MM.1S (cell line): ENCODE measurements around the gene SPATS1.

Experiments used
- DNase-seq: peaks from one replicate; pipeline ENCODE4 v3.0.0-alpha.2; 2015
- H2AFZ ChIP-seq: fragments of 300-600 bp; sonication (generic); 2 replicates; pipeline ENCODE4 v1.6.0; 2016; ENCODE audit warnings: antibody characterized with exemption, low read length
- H3F3A ChIP-seq: fragments of 300-600 bp; sonication (generic); 2 replicates; pipeline ENCODE4 v1.6.1; 2016; ENCODE audit warnings: mild to moderate bottlenecking, antibody characterized with exemption, low read length, moderate library complexity, mixed read lengths; ENCODE audit not compliant: insufficient read depth
- H3K27ac ChIP-seq: fragments of 300-600 bp; sonication (generic); 2 replicates; pipeline ENCODE4 v1.5.1; 2016; ENCODE audit warnings: mild to moderate bottlenecking, low read length
- H3K27me3 ChIP-seq: fragments of 300-600 bp; sonication (generic); replicated peaks from 2 replicates; pipeline ENCODE4 v1.6.0; 2016; ENCODE audit warnings: low read length; ENCODE audit not compliant: insufficient read depth
- H3K36me3 ChIP-seq: fragments of 300-600 bp; sonication (generic); replicated peaks from 2 replicates; pipeline ENCODE4 v1.6.1; 2016; ENCODE audit warnings: mild to moderate bottlenecking, low read length, mixed read lengths; ENCODE audit not compliant: insufficient read depth
- H3K4me1 ChIP-seq: fragments of 300-600 bp; sonication (generic); 2 replicates; pipeline ENCODE4 v1.6.1; 2016; ENCODE audit warnings: low read length, mixed read lengths
- H3K4me2 ChIP-seq: fragments of 300-600 bp; sonication (generic); 2 replicates; pipeline ENCODE4 v1.6.0; 2016; ENCODE audit warnings: low read depth, low read length
- H3K4me3 ChIP-seq: fragments of 300-600 bp; sonication (generic); 2 replicates; pipeline ENCODE4 v1.5.1; 2016; ENCODE audit warnings: low read length, mixed read lengths
- H3K79me2 ChIP-seq: fragments of 300-600 bp; sonication (generic); 2 replicates; pipeline ENCODE4 v1.6.1; 2016; ENCODE audit warnings: mixed run types, low read length, mixed read lengths
- H3K9ac ChIP-seq: fragments of 300-600 bp; sonication (generic); 2 replicates; pipeline ENCODE4 v1.6.1; 2016; ENCODE audit warnings: low read length, mixed read lengths
- H3K9me2 ChIP-seq: fragments of 300-600 bp; sonication (generic); replicated peaks from 2 replicates; pipeline ENCODE4 v1.6.1; 2016; ENCODE audit warnings: mild to moderate bottlenecking, low read length, mixed read lengths; ENCODE audit not compliant: insufficient read depth
- H3K9me3 ChIP-seq: fragments of 300-600 bp; sonication (generic); replicated peaks from 2 replicates; pipeline ENCODE4 v1.6.1; 2016; ENCODE audit warnings: mild to moderate bottlenecking, low read length, mixed read lengths; ENCODE audit not compliant: insufficient read depth
- H4K20me1 ChIP-seq: fragments of 300-600 bp; sonication (generic); 2 replicates; pipeline ENCODE4 v1.6.1; 2016; ENCODE audit warnings: mild to moderate bottlenecking, low read length, moderate library complexity, mixed read lengths; ENCODE audit not compliant: insufficient read depth
- EZH2 ChIP-seq: fragments of 300-600 bp; sonication (generic); optimal IDR thresholded peaks from 2 replicates; pipeline ENCODE3; 2017; ENCODE audit warnings: low read depth, mild to moderate bottlenecking, antibody characterized with exemption, low read length, mixed read lengths
- EZH2phosphoT487 ChIP-seq: fragments of 300-600 bp; sonication (generic); IDR thresholded peaks from 2 replicates; pipeline ENCODE4 v1.6.1; 2018; ENCODE audit warnings: antibody characterized with exemption, low read length
- TF ChIP-seq, protein P1 (sequence below): fragments of 300-600 bp; sonication (generic); IDR thresholded peaks from 2 replicates; pipeline ENCODE4 v1.5.1; 2016; ENCODE audit warnings: antibody characterized with exemption, low read length, mixed read lengths

Gene SPATS1

DNA sequence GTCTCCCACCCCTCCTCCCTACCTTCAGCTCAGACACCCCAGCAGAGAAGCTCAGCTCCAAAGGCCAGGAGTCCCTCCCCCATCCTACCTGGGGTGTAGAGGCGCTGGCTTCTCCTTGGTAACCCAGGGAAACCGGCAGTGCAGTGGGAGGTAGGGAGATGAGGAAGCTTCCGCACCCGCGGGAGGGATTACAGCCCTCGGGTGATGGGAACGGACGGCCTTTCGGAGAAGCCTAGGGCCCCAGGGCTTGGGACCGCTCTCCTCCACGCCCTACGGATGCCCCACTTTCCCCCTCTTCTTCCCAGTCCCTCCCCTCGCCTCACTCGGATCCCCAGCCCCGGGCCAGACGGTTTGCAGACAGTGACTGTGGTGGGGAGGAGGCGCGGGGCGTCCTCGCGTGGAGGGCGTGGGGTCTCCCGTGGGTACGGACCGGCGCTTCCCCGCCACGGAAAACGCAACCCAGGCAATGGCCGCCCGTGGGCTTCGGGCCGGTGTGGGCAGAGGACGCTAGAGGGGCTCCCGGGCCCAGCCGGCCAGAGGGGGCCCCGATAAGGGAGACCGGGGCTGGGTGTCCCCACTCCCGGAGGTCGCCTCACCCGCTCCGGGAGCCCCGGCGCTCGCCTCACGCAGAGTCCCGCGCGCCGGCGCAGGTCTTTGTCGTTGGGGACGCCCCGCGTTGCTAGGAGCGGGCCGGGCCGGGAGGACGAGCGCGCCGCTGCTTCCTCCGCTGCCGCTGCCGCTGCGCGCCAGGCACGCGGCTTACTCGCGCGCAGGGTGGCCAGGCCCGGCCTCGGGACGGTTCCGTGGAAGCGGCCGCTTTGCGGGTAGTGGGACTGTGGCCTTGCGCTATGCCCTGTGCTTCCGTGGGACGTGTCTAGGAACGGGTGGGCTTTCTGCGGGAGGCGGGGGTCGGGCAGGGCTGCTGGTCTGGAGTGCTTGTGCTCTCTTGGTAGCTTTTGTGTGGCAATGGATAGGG is 45.1 kb upstream of the SPATS1 start:
- no peak for DNase-seq
- H3K27ac ChIP-seq: no peak overlapping the region
- TF ChIP-seq EZH2phosphoT487 (no peak), EZH2 (no peak)
- TF ChIP-seq, protein P1, sequence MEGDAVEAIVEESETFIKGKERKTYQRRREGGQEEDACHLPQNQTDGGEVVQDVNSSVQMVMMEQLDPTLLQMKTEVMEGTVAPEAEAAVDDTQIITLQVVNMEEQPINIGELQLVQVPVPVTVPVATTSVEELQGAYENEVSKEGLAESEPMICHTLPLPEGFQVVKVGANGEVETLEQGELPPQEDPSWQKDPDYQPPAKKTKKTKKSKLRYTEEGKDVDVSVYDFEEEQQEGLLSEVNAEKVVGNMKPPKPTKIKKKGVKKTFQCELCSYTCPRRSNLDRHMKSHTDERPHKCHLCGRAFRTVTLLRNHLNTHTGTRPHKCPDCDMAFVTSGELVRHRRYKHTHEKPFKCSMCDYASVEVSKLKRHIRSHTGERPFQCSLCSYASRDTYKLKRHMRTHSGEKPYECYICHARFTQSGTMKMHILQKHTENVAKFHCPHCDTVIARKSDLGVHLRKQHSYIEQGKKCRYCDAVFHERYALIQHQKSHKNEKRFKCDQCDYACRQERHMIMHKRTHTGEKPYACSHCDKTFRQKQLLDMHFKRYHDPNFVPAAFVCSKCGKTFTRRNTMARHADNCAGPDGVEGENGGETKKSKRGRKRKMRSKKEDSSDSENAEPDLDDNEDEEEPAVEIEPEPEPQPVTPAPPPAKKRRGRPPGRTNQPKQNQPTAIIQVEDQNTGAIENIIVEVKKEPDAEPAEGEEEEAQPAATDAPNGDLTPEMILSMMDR: no peak
- H3K9me2 ChIP-seq: no peaks in the 10 kb centered on the region
- H3K9me3 ChIP-seq: no peaks in the 10 kb centered on the region
- no peaks in the 10 kb centered on the region for H4K20me1 ChIP-seq
- H3K79me2 ChIP-seq: no peaks in the 10 kb centered on the region
- no peak overlapping the region for H3K4me3 ChIP-seq
- H3K9ac ChIP-seq: no peak overlapping the region
- peak overlapping the region; percentile 21; the same call in 1 of the 2 replicates for H3K4me2 ChIP-seq
- H2AFZ ChIP-seq: no peak overlapping the region
- peaks cover 34% of the 10 kb centered on the region for H3K27me3 ChIP-seq
- no peaks in the 10 kb centered on the region for H3K4me1 ChIP-seq
- H3K36me3 ChIP-seq: no peaks in the 10 kb centered on the region
- no peaks in the 10 kb centered on the region for H3F3A ChIP-seq

DNA sequence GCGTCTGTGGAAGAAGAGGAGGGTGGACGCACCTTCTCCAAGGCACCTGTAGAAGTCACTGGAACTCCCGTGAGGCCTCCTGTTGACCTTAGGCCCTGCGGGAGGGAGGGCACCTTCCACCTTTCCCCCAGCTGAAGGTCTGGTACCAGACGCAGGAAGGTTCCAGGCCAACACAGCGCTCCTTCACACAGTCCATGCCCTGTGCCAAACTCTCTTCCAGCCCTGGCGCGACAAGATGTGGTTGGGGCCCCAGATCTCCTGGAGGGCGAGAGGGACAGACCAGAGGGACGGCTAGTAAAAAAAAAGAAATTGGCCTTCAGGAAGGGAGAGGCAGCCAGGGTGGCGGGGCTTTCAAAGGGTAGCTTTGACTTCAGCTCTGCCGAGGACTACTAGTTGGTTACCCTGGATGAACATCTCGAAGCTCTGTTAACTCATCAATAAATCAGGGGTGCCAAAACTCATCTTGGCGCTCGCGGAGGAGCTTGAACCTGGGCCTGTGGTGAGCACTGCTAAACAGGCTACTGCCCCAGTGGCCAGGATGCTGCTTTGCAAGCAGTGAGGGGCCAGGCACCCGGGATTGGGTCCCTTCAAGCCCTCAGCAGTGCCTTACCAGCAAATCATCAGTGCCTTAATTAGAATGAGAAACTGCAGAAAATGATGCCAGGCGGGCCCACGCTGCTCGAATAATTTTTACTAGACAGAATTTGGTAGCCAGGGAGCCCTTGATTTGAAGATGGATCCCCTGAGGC is 44.2 kb upstream of the SPATS1 start:
- H3K4me2 ChIP-seq: peak overlapping the region; percentile 21; the same call in 1 of the 2 replicates
- TF ChIP-seq, protein P1: no peak
- TF ChIP-seq EZH2phosphoT487 (no peak), EZH2 (no peak)
- H3K36me3 ChIP-seq: no peaks in the 10 kb centered on the region
- no peaks in the 10 kb centered on the region for H3K4me1 ChIP-seq
- H3K27me3 ChIP-seq: peaks cover 27% of the 10 kb centered on the region
- H3K27ac ChIP-seq: no peak overlapping the region
- no peak overlapping the region for H2AFZ ChIP-seq
- no peaks in the 10 kb centered on the region for H3K79me2 ChIP-seq
- H3F3A ChIP-seq: no peaks in the 10 kb centered on the region
- DNase-seq: no peak
- no peak overlapping the region for H3K4me3 ChIP-seq
- H3K9me2 ChIP-seq: no peaks in the 10 kb centered on the region
- no peaks in the 10 kb centered on the region for H3K9me3 ChIP-seq
- no peaks in the 10 kb centered on the region for H4K20me1 ChIP-seq
- H3K9ac ChIP-seq: no peak overlapping the region

DNA sequence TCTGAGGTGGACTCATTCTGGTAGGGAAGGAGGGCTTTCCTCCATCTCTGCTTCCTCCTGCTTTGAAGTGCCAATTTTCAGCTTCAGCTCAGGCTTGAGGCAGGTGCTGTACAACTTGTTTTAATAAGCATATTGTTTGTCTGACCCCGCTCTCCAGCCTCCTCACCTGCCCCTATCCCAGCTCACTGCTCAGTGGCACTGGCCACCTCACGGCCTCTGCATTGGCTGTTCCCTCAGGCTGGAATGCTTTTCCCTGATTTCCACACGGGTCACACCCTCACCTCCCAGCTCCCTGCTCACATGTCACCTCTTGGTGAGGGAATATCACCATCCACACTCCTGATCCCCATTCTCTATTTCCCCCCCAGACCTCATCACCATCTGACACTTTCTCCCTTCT is 43.6 kb upstream of the SPATS1 start:
- Histone ChIP-seq H3K4me3 (no peak overlapping the region), H3K27ac (no peak overlapping the region), H3F3A (no peaks in the 10 kb centered on the region), H4K20me1 (no peaks in the 10 kb centered on the region), H3K79me2 (no peaks in the 10 kb centered on the region), H3K36me3 (no peaks in the 10 kb centered on the region), H3K4me1 (no peaks in the 10 kb centered on the region), H2AFZ (no peak overlapping the region), H3K9me3 (no peaks in the 10 kb centered on the region), H3K9ac (no peak overlapping the region), H3K9me2 (no peaks in the 10 kb centered on the region), H3K27me3 (peaks cover 22% of the 10 kb centered on the region), H3K4me2 (no peak overlapping the region)
- TF ChIP-seq EZH2phosphoT487 (no peak), EZH2 (no peak)
- TF ChIP-seq, protein P1: no peak
- DNase-seq: no peak
